Brain pericyte (primary cell): ENCODE data around the gene MYOM1.
"Not testable (repeated sequence)": the region's sequence is repeated elsewhere in the genome, so short reads cannot be mapped to it uniquely, and the experiment has no call there.

ENCODE experiments used
- DNase-seq: peaks from one replicate; pipeline ENCODE4 v3.0.0-alpha.2; 2012; ENCODE audit warnings: low read depth, low spot score

MYOM1 gene

DNA sequence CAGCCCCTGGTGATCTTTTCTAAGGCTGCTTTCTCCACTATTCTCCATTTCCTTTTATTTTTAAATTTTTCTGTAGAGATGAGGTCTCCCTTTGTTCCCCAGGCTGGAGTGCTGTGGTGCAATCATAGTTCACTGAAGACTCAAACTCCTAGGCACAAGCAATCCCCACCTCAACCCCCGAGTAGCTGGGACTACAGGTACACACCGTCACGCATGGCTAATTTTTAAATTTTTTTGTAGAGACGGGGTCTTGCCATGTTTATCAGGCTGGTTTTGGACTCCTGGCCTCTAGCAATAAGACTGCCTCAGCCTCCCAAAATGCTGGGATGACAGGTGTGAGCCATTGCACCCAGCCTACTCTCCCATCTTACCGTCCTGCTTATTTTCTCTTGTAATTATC is 184.1 kb downstream of the MYOM1 start:
- DNase-seq = no peak

DNA sequence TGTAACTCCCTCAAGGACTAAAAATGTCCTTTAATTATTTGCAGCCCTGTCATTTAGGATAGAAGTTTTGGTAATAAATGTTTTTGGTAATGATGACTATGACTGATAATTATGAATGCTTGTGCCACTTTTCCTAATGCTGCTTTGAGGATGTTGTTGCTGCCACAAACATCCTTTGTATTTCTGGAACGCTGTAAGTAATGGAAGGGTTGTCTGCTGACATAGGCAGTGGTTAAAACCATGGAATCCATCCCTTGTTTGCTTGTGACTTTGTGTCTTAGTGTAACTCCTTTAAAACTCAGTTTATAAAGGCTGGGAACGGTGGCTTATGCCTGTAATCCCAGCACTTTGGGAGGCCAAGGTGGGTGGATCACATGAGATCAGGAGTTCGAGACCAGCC is 187.0 kb downstream of the MYOM1 start:
- DNase-seq = no peak

DNA sequence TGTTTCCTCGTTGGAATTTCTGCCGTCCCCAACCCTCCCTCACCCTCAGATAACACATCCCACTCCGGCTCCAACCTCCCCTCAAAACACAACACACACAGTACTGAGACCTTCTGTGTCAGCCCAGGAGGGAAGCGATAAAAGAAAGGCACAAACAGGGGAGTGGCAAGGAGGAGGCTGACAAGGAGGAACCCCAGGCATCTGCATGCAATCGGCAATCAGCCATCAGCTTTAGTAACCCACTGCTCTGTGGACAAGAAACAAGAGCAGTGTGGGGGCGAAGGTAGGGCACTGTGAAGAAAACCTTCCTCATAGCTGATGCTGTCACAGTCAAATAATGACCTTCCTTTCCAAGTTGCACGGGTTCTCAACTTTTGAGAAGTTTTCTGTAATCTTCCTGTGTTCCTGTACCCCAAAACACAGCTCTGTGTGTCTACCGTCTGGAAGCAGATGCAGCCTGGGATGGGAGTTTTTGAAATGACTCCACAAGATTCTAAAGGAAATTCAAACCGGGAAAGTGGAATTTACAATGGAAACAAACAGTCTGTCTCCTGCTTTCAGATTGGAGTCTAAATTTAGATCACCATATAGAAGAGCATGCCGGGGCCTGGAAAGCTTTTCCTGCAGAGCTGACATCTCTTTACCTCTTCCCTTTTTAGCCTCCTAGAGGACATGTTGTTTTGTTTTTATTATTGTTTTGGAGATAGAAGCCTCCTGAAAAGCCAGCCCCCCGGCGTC is 190.4 kb downstream of the MYOM1 start:
- no peak for DNase-seq

DNA sequence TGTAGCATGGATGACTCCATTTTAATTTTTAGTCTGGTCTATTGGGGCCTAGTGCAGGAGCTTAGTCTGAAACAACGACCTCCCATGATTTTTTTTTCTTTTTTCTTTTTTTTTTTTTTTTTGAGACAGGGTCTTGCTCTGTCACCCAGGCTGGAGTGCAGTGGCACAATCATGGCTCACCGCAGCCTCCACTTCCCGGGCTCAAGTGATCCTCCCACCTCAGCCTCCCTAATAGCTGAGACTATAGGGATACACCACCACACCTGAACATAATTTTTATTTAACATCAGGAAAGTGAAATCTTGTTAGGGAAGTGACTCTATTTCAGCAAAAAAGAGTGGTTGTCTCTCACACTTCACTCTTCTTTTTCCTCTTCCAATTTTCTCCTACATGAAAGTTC is 191.7 kb downstream of the MYOM1 start:
- DNase-seq = not testable (repeated sequence)

DNA sequence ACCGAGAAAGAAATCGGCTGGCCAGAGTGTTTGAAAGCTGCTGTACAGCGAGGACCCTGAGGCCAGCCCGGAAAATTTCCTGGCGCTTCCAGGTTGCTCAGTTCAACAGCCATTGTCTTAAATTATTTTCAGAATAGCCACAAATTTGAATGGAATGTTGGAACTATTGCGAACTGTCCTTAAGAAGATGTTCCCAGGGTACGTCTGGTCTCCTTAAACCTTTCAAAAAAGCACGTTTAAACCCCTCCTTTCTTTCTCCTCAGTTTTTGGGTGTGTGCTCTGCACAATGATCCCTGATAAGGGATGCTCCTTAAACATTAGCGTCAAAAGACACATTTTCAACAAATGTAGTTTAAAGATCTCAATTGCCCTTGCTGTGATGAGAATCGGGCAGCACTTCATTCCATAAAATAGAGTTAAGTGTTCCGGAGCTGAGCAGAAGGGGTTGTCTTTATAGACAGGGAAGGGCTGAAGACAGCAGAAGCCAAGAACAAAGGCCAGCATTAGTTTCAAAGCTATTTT is 192.3 kb downstream of the MYOM1 start:
- no peak for DNase-seq

DNA sequence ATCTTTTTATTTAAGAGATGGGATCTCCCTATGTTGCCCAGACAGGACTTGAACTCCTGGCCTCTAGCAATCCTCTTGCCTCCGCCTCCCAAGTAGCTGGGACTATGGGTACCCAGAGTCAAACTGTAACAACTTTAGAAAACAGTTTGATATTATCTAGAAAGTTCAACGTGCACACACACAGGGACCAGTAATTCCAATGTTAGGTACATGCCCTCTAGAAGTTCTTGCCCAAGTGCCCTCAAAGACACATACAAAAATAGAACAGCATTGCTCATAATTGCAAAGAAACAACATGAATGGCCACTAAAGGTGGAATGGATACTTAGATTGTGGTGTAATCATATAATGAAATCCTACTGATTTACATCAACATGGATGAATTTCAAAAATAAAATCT is 194.2 kb downstream of the MYOM1 start:
- no peak for DNase-seq

DNA sequence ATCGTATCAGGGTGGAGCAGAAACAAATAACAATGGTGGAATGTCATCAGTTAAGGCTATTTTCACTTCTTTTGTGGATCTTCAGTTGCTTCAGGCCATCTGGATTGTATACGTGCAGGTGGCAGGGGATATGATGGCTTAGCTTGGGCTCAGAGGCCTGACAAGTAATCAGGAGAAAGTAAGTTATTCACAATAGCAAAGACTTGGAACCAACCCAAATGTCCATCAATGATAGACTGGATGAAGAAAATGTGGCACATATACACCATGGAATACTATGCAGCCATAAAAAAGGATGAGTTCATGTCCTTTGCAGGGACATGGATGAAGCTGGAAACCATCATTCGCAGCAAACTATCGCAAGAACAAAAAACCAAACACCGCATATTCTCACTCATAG is 196.2 kb downstream of the MYOM1 start:
- not testable (repeated sequence) for DNase-seq
